WTC11 (cell line): ENCODE results near the gene EMC6. TPM values are rescaled to one million over a fixed set of nuclear protein-coding genes. Genes with fewer than 3 reads are reported as not detected.
A peak's percentile ranks its signal among the peaks of the same experiment; 100 is the strongest.

ENCODE experiments used
- ATAC-seq: fragments of 200-7000 bp; cut with Tn5 transposase; 2 replicates; pipeline ENCODE4 v1.10.0; 2021; ENCODE audit warnings: mild to moderate bottlenecking, moderate library complexity
- CTCF ChIA-PET: fragments of 300-600 bp; sonication (Branson Sonifier 250); formaldehyde crosslinking; loops from one replicate; lab custom pipeline; 2021; ENCODE audit warnings: antibody characterized with exemption; lab: Charles Lee
- POLR2A ChIA-PET: fragments of 350-600 bp; sonication (Branson Sonifier 250); formaldehyde crosslinking; loops from one replicate; lab custom pipeline; 2021; ENCODE audit warnings: antibody characterized with exemption; lab: Charles Lee
- DNase-seq: peaks from one replicate; pipeline ENCODE4 v3.0.0; 2021; ENCODE audit warnings: low spot score
- H3K27ac Mint-ChIP-seq: 2 replicates; pipeline ENCODE4 v1.8.0; 2021; ENCODE audit warnings: mixed read lengths
- H3K27me3 Mint-ChIP-seq: 2 replicates; pipeline ENCODE4 v1.8.0; 2021; ENCODE audit warnings: low read depth, mild to moderate bottlenecking, moderate library complexity, mixed read lengths
- H3K36me3 Mint-ChIP-seq: 2 replicates; pipeline ENCODE4 v1.8.0; 2021; ENCODE audit warnings: mixed read lengths
- H3K4me1 Mint-ChIP-seq: 2 replicates; pipeline ENCODE4 v1.8.0; 2022; ENCODE audit warnings: mixed read lengths
- H3K4me3 Mint-ChIP-seq: 2 replicates; pipeline ENCODE4 v1.8.0; 2021; ENCODE audit warnings: mild to moderate bottlenecking, moderate library complexity, mixed read lengths
- H3K9me3 Mint-ChIP-seq: 2 replicates; pipeline ENCODE4 v1.8.0; 2021; ENCODE audit warnings: mixed read lengths
- CREM ChIP-seq: sonication (generic); formaldehyde crosslinking; IDR thresholded peaks from 2 replicates; pipeline ENCODE4 v1.8.1; 2022; ENCODE audit warnings: mild to moderate bottlenecking, missing genetic modification reagents, moderate library complexity
- ETV6 ChIP-seq: sonication (generic); formaldehyde crosslinking; IDR thresholded peaks from 2 replicates; pipeline ENCODE4 v1.8.1; 2022; ENCODE audit warnings: mild to moderate bottlenecking, missing genetic modification reagents
- GABPB1 ChIP-seq: sonication (generic); formaldehyde crosslinking; IDR thresholded peaks from 2 replicates; pipeline ENCODE4 v1.8.1; 2023; ENCODE audit warnings: mild to moderate bottlenecking, missing genetic modification reagents
- PRRX2 ChIP-seq: fragments of 250-450 bp; sonication (Bioruptor Pico); IDR thresholded peaks from 2 replicates; pipeline ENCODE4 v1.8.0; 2021; ENCODE audit warnings: mild to moderate bottlenecking
- TEAD4 ChIP-seq: sonication (generic); formaldehyde crosslinking; IDR thresholded peaks from 2 replicates; pipeline ENCODE4 v1.8.0; 2022; ENCODE audit warnings: mild to moderate bottlenecking, missing genetic modification reagents
- ZBTB21 ChIP-seq: sonication (generic); formaldehyde crosslinking; IDR thresholded peaks from 2 replicates; pipeline ENCODE4 v1.8.1; 2023; ENCODE audit warnings: mild to moderate bottlenecking, missing genetic modification reagents, borderline replicate concordance
- total RNA-seq: library from RNA; stranded (reverse); gene quantifications from 3 replicates; pipeline ENCODE4 v1.2.3, GENCODE V29; 2021
- TF ChIP-seq, protein P1 (sequence below): sonication (generic); formaldehyde crosslinking; IDR thresholded peaks from 2 replicates; pipeline ENCODE4 v1.8.0; 2022; ENCODE audit warnings: mild to moderate bottlenecking, missing genetic modification reagents
- TF ChIP-seq, protein P2 (sequence below): sonication (generic); formaldehyde crosslinking; IDR thresholded peaks from 2 replicates; pipeline ENCODE4 v1.8.1; 2022; ENCODE audit warnings: mild to moderate bottlenecking, missing genetic modification reagents, moderate library complexity, borderline replicate concordance
- TF ChIP-seq, protein P3 (sequence below): sonication (generic); formaldehyde crosslinking; conservative IDR thresholded peaks from 2 replicates; pipeline ENCODE4 v1.8.1; 2022; ENCODE audit warnings: mild to moderate bottlenecking, missing genetic modification reagents
- TF ChIP-seq, protein P4 (sequence below): sonication (generic); formaldehyde crosslinking; IDR thresholded peaks from 2 replicates; pipeline ENCODE4 v1.8.0; 2022; ENCODE audit warnings: mild to moderate bottlenecking, missing genetic modification reagents
- TF ChIP-seq, protein P5 (sequence below): sonication (generic); formaldehyde crosslinking; IDR thresholded peaks from 2 replicates; pipeline ENCODE4 v1.8.1; 2023; ENCODE audit warnings: mild to moderate bottlenecking, missing genetic modification reagents
- TF ChIP-seq, protein P6 (sequence below): sonication (generic); formaldehyde crosslinking; IDR thresholded peaks from 2 replicates; pipeline ENCODE4 v1.8.1; 2023; ENCODE audit warnings: mild to moderate bottlenecking, missing genetic modification reagents, moderate library complexity
- TF ChIP-seq, protein P7 (sequence below): sonication (generic); formaldehyde crosslinking; IDR thresholded peaks from 2 replicates; pipeline ENCODE4 v1.8.1; 2022; ENCODE audit warnings: mild to moderate bottlenecking, moderate library complexity, missing genetic modification reagents
- TF ChIP-seq, protein P8 (sequence below): sonication (generic); formaldehyde crosslinking; IDR thresholded peaks from 2 replicates; pipeline ENCODE4 v1.8.1; 2022; ENCODE audit warnings: low read depth, mild to moderate bottlenecking, moderate library complexity, missing genetic modification reagents, borderline replicate concordance
- TF ChIP-seq, protein P9 (sequence below): fragments of 250-450 bp; sonication (Bioruptor Pico); IDR thresholded peaks from 2 replicates; pipeline ENCODE4 v1.9.0; 2021; ENCODE audit warnings: mild to moderate bottlenecking
- TF ChIP-seq, protein P10 (sequence below): sonication (generic); formaldehyde crosslinking; IDR thresholded peaks from 2 replicates; pipeline ENCODE4 v1.8.0; 2022; ENCODE audit warnings: mild to moderate bottlenecking, missing genetic modification reagents
- TF ChIP-seq, protein P11 (sequence below): fragments of 250-450 bp; sonication (Bioruptor Pico); IDR thresholded peaks from 2 replicates; pipeline ENCODE4 v1.8.0; 2021; ENCODE audit warnings: mild to moderate bottlenecking

EMC6 gene
- total RNA-seq, 1 experiment from 2014 or later, result 86.0 TPM

DNA sequence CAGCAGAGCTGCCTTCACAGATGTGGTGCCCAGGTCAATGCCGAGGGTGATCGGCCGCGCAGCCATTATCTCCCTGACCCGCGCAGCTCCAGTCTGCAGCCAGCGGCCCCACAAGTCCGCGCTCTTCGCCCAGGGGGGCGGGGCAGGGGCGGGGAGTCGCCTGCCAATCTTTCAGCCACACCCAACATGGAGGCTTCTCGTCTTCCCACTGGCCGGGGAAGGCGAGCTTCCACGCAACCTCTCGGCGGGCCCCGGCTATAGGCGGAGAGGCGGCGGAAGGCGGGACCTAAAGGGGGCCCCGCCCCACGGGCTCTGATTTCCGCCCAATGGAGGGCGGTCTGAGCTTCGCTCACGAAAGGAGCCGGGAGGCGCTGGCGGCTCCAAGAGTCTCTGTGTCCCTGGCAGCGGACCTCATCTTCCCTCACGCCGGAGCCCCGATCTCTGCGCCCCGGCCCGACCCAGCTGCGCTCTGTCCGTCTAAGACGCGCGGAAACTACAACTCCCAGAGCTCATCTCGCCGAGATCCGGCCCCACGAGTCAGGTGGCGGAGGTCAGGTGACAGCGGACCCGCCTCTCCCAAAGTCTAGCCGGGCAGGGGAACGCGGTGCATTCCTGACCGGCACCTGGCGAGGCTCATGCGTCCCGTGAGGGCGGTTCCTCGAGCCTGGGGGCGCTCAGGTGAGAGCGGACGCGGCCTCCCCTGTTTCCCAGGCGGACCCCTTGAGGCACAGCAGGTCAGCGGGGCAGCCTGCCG, 32.3 kb upstream of the EMC6 start, which contains the start of the genes CTNS and SHPK (continued):
- TF ChIP-seq, protein P1, sequence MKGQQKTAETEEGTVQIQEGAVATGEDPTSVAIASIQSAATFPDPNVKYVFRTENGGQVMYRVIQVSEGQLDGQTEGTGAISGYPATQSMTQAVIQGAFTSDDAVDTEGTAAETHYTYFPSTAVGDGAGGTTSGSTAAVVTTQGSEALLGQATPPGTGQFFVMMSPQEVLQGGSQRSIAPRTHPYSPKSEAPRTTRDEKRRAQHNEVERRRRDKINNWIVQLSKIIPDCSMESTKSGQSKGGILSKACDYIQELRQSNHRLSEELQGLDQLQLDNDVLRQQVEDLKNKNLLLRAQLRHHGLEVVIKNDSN, result peak; percentile 100
- TF ChIP-seq, protein P2, sequence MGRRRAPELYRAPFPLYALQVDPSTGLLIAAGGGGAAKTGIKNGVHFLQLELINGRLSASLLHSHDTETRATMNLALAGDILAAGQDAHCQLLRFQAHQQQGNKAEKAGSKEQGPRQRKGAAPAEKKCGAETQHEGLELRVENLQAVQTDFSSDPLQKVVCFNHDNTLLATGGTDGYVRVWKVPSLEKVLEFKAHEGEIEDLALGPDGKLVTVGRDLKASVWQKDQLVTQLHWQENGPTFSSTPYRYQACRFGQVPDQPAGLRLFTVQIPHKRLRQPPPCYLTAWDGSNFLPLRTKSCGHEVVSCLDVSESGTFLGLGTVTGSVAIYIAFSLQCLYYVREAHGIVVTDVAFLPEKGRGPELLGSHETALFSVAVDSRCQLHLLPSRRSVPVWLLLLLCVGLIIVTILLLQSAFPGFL (CRISPR knock-in tag), result no peak
- TF ChIP-seq ZBTB21 (CRISPR knock-in tag) (0 out of 2 replicates have a peak, but pooled peaks have one; percentile 45), ETV6 (CRISPR knock-in tag) (0 out of 2 replicates have a peak, but pooled peaks have one; percentile 45), TEAD4 (CRISPR knock-in tag) (peak; percentile 56)
- TF ChIP-seq, protein P3, sequence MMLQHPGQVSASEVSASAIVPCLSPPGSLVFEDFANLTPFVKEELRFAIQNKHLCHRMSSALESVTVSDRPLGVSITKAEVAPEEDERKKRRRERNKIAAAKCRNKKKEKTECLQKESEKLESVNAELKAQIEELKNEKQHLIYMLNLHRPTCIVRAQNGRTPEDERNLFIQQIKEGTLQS (CRISPR knock-in tag), result no peak
- TF ChIP-seq, protein P4, sequence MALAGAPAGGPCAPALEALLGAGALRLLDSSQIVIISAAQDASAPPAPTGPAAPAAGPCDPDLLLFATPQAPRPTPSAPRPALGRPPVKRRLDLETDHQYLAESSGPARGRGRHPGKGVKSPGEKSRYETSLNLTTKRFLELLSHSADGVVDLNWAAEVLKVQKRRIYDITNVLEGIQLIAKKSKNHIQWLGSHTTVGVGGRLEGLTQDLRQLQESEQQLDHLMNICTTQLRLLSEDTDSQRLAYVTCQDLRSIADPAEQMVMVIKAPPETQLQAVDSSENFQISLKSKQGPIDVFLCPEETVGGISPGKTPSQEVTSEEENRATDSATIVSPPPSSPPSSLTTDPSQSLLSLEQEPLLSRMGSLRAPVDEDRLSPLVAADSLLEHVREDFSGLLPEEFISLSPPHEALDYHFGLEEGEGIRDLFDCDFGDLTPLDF, result 0 out of 2 replicates have a peak, but pooled peaks have one; percentile 11
- TF ChIP-seq, protein P5, sequence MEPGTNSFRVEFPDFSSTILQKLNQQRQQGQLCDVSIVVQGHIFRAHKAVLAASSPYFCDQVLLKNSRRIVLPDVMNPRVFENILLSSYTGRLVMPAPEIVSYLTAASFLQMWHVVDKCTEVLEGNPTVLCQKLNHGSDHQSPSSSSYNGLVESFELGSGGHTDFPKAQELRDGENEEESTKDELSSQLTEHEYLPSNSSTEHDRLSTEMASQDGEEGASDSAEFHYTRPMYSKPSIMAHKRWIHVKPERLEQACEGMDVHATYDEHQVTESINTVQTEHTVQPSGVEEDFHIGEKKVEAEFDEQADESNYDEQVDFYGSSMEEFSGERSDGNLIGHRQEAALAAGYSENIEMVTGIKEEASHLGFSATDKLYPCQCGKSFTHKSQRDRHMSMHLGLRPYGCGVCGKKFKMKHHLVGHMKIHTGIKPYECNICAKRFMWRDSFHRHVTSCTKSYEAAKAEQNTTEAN (CRISPR knock-in tag), result 0 out of 2 replicates have a peak, but pooled peaks have one; percentile 23
- TF ChIP-seq, protein P6, sequence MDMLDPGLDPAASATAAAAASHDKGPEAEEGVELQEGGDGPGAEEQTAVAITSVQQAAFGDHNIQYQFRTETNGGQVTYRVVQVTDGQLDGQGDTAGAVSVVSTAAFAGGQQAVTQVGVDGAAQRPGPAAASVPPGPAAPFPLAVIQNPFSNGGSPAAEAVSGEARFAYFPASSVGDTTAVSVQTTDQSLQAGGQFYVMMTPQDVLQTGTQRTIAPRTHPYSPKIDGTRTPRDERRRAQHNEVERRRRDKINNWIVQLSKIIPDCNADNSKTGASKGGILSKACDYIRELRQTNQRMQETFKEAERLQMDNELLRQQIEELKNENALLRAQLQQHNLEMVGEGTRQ, result peak; percentile 100
- TF ChIP-seq, protein P7, sequence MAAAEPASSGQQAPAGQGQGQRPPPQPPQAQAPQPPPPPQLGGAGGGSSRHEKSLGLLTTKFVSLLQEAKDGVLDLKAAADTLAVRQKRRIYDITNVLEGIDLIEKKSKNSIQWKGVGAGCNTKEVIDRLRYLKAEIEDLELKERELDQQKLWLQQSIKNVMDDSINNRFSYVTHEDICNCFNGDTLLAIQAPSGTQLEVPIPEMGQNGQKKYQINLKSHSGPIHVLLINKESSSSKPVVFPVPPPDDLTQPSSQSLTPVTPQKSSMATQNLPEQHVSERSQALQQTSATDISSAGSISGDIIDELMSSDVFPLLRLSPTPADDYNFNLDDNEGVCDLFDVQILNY (CRISPR knock-in tag), result 0 out of 2 replicates have a peak, but pooled peaks have one; percentile 46

DNA sequence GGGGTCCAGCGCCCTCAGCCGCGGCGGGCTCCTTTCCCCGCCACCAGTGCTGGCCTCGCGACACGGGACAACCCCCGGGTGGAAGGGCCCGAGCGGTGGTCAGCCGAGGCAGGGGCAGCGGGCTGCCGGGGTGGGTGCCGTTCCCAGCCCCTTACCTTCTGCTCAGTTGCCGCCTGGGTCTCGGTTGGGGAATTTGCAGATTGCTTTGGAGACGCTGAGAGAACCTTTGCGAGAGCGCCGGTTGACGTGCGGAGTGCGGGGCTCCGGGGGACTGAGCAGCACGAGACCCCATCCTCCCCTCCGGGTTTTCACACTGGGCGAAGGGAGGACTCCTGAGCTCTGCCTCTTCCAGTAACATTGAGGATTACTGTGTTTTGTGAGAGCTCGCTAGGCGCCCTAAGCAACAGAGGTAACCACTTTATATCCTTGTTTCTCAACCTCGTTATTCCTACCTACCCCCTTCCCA, 31.7 kb upstream of the EMC6 start:
- DNase-seq (peak; percentile 17), ATAC-seq (no peak)
- Mint-ChIP-seq H3K36me3 (peaks cover 8% of the 10 kb centered on the region; the same call in 1 of the 2 replicates), H3K27ac (no peak overlapping the region), H3K4me1 (peaks cover 30% of the 10 kb centered on the region), H3K9me3 (no peaks in the 10 kb centered on the region), H3K27me3 (no peaks in the 10 kb centered on the region), H3K4me3 (peak overlapping the region; percentile 97)
- POLR2A ChIA-PET, result interaction anchor here (1.3 to 1.4 kb wide), 2 partner anchors 10 to 11 kb away, joined by 3 to 4 read pairs; no protein-coding TSS in a partner anchor
- CTCF ChIA-PET, result interaction anchor here (1.0 to 3.2 kb wide), 5 partner anchors 11 to 101 kb away, joined by 3 to 25 read pairs (median 20); no protein-coding TSS in a partner anchor
- TF ChIP-seq, protein P5 (CRISPR knock-in tag), result 0 out of 2 replicates have a peak, but pooled peaks have one; percentile 13
- TF ChIP-seq, protein P8, sequence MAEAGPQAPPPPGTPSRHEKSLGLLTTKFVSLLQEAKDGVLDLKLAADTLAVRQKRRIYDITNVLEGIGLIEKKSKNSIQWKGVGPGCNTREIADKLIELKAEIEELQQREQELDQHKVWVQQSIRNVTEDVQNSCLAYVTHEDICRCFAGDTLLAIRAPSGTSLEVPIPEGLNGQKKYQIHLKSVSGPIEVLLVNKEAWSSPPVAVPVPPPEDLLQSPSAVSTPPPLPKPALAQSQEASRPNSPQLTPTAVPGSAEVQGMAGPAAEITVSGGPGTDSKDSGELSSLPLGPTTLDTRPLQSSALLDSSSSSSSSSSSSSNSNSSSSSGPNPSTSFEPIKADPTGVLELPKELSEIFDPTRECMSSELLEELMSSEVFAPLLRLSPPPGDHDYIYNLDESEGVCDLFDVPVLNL (CRISPR knock-in tag), result no peak
- TF ChIP-seq PRRX2 (CRISPR knock-in tag), result no peak
- TF ChIP-seq, protein P9, sequence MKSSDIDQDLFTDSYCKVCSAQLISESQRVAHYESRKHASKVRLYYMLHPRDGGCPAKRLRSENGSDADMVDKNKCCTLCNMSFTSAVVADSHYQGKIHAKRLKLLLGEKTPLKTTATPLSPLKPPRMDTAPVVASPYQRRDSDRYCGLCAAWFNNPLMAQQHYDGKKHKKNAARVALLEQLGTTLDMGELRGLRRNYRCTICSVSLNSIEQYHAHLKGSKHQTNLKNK (CRISPR knock-in tag), result no peak
- 0 out of 2 replicates have a peak, but pooled peaks have one; percentile 6 for TF ChIP-seq GABPB1
- TF ChIP-seq, protein P7 (CRISPR knock-in tag), result no peak
- TF ChIP-seq, protein P10, sequence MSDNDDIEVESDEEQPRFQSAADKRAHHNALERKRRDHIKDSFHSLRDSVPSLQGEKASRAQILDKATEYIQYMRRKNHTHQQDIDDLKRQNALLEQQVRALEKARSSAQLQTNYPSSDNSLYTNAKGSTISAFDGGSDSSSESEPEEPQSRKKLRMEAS (CRISPR knock-in tag), result 0 out of 2 replicates have a peak, but pooled peaks have one; percentile 51
- no peak; the same call in 1 of the 2 replicates for TF ChIP-seq CREM (CRISPR knock-in tag)
- TF ChIP-seq, protein P11, sequence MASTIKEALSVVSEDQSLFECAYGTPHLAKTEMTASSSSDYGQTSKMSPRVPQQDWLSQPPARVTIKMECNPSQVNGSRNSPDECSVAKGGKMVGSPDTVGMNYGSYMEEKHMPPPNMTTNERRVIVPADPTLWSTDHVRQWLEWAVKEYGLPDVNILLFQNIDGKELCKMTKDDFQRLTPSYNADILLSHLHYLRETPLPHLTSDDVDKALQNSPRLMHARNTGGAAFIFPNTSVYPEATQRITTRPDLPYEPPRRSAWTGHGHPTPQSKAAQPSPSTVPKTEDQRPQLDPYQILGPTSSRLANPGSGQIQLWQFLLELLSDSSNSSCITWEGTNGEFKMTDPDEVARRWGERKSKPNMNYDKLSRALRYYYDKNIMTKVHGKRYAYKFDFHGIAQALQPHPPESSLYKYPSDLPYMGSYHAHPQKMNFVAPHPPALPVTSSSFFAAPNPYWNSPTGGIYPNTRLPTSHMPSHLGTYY, result no peak
